AG09319 (cell line): ENCODE measurements around the gene CIT.
A peak's percentile ranks its signal among the peaks of the same experiment; 100 is the strongest.

ENCODE experiments used
- DNase-seq: peaks from one replicate; pipeline ENCODE4 v3.0.0-alpha.2; 2010; ENCODE audit warnings: low read depth; ENCODE audit errors: extremely low read depth
- TF ChIP-seq, protein P1 (sequence below): IDR thresholded peaks from 2 replicates; pipeline ENCODE4 v1.5.1; 2011; ENCODE audit warnings: low read depth, mild to moderate bottlenecking, inconsistent platforms, low read length, moderate library complexity

CIT gene

DNA sequence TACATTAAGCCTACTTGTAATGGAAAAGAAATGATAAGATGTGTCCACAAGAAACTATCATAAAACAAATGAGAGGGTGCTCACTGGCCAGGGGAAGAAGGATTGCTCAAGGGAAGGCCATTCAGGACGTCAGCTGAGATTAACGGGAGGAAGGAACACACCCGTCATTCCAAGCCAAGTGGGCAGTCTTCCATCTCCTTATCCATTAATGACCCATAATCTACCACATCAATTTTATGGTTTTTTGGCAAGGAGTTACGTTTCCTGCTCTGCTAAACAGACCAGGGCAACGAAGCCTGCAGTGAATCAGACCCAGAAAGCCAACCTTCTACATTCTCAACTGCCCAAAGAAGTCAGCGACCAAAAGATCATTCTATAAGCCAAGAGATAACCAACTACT lies 184.1 kb downstream of the CIT start:
- DNase-seq, result peak; percentile 95

DNA sequence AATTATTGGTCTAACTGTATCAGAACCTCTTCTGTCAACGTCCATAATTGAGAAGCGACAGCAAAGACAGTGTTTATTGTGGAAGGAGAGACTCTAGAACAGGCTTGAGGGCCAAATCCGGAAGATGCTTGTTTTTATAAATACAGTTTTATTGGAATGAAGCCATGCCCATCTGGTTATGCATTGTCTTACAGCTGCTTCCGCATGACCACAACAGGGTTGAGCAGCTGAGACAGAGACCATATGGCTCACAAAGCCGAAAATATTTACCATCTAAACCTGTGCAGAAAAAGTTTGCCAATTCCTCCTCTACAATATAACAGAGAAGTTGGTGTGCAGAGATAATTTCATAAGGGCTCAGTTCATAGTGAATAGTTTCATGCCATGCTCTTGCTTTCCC lies 184.7 kb downstream of the CIT start:
- TF ChIP-seq, protein P1, sequence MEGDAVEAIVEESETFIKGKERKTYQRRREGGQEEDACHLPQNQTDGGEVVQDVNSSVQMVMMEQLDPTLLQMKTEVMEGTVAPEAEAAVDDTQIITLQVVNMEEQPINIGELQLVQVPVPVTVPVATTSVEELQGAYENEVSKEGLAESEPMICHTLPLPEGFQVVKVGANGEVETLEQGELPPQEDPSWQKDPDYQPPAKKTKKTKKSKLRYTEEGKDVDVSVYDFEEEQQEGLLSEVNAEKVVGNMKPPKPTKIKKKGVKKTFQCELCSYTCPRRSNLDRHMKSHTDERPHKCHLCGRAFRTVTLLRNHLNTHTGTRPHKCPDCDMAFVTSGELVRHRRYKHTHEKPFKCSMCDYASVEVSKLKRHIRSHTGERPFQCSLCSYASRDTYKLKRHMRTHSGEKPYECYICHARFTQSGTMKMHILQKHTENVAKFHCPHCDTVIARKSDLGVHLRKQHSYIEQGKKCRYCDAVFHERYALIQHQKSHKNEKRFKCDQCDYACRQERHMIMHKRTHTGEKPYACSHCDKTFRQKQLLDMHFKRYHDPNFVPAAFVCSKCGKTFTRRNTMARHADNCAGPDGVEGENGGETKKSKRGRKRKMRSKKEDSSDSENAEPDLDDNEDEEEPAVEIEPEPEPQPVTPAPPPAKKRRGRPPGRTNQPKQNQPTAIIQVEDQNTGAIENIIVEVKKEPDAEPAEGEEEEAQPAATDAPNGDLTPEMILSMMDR, result no peak
- no peak for DNase-seq

More for the DNA sequence above, 184.1 kb downstream of the CIT start:
- TF ChIP-seq, protein P1, result no peak

DNA sequence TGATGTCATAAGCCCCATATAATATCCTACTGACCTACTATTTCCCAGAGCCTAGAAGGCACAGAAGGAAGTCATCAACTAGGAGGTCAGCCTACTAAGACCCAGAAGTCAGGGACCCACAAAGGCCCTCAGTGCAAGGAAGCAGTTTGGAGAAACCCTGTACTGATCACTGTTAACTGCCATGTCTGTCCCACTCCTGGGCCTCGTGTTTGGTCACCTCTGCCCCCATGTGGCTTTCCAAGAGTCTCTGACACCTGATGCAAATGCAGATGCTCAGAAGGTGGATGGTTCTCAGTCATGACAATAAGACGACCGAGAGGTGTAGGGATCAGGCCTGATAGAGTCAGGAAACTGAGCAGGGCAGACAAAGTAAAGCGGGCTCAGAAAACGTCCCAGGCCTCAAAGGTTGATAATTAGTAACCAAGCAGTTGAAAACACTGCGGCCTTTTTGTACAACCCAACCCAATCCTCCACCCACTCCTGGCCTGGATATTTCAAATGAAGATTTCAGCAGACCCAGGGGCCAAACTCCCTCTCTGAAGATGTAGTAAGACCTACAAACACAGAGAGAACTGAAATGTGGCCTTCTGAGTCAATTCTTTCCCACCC lies 185.8 kb downstream of the CIT start:
- no peak for DNase-seq
- TF ChIP-seq, protein P1, result no peak

DNA sequence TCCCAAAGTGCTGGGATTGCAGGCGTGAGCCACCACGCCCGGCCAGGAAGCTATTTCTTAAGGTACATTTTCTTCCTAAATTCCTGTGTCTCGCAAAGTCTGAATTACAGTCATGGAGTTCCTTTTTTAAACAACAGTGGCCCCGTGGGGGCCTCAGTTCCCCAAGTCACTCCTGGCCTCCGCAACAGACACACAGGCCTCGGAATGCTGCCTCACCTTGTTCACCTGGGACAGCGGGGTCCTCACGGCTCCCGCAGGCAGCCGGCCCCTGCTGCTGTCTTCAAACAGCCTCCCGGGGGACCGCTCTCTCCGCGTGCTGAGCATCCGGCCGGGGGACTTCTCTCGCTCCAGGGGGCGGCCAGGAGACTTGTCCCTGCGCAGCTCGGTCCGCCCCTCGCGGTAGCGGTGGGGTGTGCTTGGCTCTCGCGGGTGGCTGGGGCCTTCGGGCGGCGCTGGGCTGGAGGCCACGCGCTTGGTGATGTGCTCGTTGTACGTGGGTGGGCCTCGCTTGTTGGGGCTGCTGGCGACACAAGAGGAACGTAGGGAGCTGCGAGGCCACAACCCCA lies 187.1 kb downstream of the CIT start:
- TF ChIP-seq, protein P1, result no peak
- no peak for DNase-seq

- TF ChIP-seq, protein P1, result no peak
- DNase-seq, result no peak
Measured at GRCh38 chr12:119687879-119688278, 189.2 kb downstream of the CIT start.

DNA sequence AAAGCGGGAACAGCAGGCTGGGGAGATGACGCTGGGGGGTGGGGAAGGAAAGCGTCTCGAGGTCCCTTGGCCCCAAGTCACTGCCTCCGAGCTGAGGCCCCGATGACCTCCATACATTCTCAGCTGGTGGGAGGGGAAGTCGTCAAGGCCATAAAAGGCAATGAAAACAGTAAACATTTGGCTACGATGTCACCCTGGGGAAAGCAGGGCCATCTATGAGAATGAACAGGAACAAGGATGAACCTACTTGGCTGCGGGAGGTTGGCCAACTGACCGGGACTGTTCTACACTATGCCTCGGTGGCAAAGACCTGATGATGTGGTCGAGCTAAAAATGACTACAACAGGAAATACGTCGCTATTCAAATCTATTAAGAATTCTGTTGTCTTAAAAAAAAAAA lies 189.7 kb downstream of the CIT start:
- no peak for DNase-seq
- TF ChIP-seq, protein P1, result no peak

GRCh38 chr12:119686776-119687175 lies 190.3 kb downstream of the CIT start:
- TF ChIP-seq, protein P1, result no peak

More at GRCh38 chr12:119686776-119687175, 190.3 kb downstream of the CIT start:
- no peak for DNase-seq
